Fibroblast of skin of right quadriceps (primary cell): Measurements from ENCODE around the gene PAX5.
"Not testable (repeated sequence)": the region's sequence is repeated elsewhere in the genome, so short reads cannot be mapped to it uniquely, and the experiment has no call there.

Experiments
- DNase-seq: peaks from one replicate; pipeline ENCODE4 v3.0.0-alpha.2; 2013

PAX5 gene

DNA sequence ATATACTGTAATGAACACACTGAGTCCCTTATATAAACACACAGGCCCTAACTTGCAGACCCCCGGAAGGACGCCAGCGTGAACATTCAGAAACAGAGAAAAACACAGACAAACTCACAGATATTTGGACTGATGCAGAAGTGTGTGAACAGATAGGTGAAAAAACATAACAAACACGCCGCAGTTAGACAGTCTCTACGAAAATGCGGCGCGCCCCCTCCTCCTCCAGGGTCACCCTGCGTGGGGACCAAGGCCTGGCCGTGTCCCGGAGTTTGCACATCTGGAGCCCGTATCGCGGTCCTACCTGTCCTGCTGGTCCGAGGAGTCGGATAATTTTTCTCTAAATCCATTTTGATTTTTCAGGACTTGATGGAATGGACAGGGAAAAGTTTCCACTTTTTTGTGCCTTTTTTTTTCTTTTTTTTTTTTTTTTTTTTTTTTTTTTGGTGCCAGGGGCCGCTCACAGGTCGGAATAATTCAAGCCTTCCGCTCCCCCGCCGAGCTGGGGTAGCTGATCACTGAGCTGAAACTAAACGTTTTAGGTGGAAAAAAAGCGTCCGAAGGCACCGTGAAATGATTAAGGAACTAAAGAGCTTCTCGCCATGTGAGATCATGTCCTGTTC lies at the start of gene PAX5:
PAX5 (minus strand) TSS at position 587 of the 623 bp plus-strand sequence; CDS start at position 350, 237 bp downstream.
- no peak for DNase-seq

DNA sequence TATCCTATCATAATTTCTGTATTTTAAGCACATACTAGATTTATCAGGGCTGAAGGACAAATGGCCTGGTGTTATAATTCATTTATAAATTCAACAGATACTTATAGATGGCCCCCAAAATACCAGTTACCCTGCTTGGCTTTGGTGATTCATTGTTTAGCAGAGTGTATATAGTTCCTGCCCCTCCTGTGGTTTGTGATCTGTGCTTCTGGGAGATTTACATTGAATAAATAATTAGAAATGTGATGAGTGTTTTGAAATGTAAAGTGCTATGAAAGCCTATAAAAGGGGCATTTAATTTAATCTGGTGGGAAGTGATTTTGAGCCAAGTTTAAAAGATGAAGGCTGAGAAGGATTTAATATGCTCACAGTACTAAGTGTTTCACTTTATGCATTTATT lies 49.6 kb upstream of the PAX5 start:
- no peak for DNase-seq

DNA sequence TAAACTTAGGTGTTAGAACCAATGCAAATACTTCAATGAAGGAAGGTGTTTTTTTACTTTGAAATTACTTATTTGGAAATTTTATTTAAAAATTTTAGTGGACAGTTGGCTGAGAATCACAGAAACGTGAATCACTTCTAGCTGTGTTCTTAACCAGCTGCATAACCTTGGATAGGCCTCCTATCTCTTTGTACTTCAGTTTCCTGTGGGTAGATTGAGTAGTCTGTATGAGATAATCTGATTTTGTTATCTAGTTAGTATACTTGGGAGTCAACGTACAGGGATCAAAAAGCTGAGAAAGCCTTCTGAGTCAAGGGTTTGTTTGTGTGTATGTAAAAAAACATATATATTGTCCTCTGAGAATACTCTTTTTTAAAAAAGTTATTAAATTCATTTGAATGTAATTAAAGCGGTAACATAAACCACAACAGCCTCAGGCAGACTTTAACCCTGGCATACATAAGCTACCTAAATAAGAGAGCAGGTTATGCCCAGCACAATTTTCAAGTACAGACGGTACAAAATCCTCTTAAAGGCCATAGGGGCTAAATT lies 48.2 kb upstream of the PAX5 start:
- no peak for DNase-seq

DNA sequence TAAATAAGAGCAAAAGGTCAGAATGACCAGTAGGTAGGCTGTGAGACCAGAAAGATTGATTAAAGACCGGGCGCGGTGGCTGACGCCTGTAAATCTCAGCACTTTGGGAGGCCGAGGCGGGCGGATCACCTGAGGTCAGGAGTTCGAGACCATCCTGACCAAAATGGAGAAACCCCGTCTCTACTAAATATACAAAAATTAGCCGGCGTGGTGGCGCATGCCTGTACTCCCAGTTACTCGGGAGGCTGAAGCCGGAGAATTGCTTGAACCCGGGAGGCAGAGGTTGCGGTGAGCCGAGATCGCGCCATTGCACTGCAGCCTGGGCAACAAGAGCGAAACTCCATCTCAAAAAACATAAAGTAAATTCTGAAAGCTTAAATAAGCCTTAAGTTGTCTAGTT lies 47.4 kb upstream of the PAX5 start:
- not testable (repeated sequence) for DNase-seq

DNA sequence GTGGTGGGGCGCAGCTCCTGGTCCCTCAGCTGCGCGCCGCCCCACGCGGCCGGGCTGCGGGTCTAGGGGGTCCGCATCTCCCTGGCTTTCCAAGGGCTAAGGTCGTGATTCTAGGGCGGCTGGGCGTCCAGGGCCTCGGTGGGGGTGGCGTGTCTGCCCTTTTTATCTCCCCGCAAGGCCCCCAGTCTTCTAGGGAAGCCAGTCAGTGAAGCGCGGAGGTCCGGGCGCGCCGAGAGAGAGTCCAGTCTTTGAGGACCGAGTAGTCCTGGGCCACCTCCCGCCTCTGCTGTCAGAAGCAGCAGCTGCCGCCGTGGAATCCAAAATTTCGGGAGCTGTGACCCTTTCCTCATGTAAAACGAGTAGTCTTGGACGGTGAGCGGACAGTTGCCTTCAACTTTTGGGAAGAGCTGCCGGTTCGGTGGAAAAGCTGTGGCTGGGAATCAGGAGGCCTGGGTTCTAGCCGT lies 46.1 kb upstream of the PAX5 start:
- DNase-seq = peak; percentile 15

DNA sequence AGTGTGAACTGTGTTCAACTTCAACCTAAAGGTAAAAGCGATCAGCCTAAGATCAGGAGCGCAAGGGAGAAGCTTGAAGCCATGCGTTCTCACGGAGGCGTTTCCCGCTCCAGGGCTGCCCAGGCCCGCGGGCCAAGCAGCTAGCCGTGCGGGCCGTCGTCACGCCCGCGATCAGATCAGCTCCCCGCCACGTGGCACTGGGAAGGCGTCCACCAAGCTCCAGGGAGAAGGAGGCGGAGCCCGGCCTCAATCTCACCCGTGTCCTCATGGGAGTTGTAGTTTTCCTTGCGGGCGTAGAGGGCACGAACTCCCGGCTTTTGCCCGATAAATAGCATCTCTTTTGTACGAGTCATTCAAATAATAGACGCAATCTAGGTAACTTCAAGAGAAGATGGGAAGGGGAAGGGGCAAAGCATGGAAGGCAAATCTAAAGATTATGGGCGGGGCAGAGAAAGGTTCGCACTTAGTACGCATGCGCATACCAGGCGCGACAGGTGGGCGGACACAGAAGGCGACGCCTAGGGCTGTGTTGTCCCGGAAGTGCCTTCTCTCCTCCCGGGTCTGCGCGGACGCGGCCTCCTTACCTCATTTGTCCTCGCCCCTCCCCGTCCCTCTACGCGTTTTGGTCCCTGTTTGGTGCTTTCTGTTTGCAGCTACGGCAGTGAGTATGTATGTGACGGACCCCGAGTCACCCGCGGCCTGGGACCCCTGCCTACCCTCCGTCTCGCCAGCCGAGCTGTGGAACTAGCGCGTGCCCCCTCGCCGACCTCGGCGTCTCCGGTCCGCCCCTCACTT lies 45.5 kb upstream of the PAX5 start:
- peak; percentile 92 for DNase-seq

DNA sequence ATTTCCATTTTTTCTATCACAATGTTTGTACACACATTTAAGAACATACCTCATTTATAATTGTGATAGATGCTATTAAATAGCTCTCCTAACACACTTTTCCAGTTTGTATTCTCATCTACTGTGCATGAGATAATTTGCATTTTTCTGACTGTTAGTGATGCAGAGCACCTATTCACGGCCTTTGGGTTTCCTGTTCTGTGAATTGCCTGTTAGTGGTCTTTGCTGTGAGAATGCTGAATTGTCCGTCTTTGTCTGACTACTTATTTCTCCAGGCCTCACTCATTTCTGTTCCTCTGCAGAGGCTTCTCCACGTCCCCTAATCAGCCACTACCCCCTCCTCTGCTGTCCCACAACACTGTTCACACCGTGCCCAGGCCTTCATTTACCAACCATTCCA lies 40.7 kb upstream of the PAX5 start:
- not testable (repeated sequence) for DNase-seq

DNA sequence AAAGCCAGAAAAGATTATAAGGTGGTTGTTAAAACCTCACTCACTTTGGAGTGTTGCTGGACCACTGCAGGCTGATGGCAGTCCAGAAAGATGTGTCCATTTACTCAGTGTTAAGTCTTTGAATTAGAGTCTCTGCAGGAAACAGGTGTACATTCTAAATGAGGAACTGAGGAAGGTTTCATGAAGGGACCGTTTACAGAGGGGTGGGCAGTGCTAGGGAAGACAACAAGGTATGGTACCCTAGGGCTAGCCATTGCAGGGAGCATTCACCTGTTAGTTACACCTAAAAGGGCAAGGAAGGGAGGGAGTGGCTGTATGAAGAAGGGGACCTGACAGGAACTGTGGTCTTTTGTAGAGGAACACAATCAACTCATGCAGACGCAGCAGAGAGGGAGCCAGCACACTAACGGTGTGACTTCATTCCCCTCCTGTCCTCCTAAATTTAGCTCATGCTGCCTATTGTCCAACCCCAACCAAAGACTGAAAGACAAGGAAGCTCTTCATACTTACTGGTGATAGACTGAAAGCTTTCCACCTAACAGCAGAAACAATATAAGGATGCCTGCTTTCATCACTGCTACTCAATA lies 32.2 kb upstream of the PAX5 start:
- no peak for DNase-seq

DNA sequence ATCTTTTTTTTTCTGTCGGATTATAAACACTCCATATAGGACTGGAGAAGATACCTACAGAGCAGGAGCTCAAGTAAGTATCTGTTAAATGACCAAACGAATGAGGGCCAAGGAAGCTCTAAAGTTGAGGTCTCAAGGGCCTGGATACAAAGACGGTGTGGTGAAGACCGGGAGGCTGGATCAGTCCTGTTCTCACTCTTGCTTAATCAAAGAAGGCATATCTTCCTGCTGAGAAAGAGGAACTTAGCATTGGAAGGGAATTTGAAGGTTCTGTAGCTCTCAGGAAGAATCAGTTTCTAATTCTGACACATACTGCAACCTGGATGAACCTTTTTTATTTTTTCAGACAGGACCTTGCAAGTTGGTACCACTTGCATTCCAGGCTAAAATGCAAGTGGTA lies 28.3 kb upstream of the PAX5 start:
- DNase-seq = no peak

DNA sequence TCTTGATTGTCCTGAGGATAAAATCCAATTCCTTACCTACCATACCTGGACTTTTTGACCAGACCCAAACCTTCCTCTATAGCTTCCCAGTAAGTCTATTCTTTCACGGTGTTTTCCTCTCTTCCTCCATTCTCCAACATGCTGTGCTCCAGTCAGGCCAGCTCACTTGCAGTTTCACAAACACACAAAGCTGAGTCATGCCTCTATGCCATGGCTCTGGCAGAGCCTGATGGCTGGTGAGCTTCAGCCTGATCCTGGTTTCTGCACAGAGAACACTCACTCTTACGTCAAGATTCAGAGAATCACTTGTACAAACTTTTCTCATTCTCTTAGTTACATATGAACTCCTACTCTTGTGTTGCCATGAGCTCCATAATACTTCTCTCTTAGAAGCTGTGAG lies 27.7 kb upstream of the PAX5 start:
- DNase-seq = no peak

DNA sequence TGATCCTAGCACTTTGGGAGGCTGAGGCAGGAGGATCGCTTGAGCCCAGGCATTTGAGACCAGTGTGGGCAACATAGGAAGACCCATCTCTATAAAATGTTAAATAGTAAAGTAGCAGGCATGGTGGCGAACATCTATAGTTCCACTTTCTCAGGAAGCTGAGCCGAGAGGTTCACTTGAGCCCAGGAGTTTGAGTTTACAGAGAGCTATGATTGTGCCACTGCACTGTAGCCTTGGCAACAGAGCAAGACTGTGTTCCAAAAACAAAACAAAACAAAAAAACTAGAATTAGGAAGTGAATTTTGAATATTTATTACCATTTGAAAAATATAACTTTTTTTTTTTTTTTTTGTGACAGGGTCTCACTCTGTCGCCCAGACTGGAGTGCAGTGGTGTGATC lies 26.8 kb upstream of the PAX5 start:
- DNase-seq = no peak

DNA sequence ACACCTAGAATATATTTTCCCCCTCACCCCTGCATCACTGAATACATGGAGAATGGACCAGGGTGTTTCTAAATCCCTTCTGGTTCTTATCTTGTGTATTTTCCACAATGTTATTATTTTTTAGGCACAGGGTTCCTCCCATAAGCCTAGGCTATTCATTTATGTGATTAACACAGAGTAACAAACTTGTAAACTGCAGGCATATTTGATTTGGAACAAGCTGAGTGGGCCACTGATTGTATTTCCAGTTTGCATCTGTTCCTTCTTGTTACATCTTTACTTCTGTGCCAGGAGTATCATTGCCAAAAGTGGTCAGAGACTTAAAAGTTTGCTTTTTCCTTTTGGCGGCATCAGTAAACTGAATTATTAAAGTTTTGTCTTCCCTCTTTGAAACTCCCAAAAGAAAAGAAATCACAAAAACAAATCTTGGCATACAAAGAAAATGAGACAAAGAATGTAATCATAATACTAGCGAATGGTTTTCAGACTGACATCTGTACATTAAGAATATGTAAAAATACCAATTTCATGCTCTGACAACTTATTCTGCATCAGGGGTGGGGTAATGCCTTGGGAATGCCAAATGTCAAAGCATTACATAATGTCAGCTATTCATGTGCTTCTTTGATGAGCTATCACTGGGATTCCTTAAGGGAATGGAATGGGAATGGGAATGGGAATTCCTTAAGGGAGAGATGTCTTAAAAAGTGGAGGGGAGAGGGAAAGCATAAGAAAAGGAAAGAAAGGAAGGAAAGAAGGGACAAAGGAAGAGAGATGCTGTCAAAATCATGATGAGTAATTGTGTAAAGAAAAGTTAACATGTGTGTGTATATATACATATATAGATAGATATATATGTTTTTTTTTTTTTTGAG lies 22.2 kb upstream of the PAX5 start:
- no peak for DNase-seq

DNA sequence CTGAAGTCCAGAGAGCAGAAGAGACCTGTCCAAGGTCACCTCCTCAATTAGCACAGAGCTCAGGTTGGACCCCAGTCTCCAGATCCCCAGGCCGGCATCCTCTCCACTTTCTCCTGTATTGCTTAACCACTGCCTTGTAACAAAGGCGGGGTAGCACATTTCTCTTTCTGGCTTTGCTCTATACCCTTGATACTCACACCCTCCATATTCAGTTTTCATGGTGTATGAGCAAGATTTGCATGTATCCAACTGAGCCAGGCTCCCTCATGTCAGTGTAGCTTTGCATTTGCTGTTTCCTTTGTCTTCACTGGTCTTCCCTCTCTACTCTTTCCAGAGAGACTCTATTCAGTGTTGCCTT lies 20.3 kb upstream of the PAX5 start:
- not testable (repeated sequence) for DNase-seq

DNA sequence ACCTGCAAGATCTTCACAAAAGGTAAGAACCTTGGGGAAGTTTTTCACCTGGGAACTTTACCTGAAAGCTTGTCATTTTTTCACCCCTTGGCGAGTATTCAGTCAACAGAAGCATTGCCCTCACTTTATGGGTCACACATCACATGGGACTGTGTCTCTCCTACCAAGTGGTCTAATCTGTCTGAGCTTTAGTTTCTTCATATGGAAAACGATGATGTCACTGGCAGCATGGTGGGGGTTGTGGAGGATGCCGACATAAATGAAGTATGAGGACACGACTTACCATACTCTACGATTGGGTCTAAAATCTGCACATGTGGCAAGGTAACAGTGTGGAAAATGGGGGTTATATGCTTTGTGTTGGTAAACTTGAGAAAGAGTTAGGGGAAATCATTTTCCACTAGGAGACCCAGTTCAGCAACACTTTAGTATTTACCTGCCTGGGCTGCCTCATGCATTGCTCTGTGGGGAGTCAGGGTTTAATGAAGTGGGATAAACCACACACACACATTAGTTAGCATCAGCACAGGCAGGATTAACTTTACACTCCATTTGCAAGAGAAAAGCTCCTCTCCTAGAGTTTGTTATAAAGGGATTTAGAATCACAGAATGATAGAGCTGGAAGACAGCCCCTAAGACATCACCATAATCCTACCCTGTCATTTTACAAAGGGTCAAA lies 19.8 kb upstream of the PAX5 start:
- no peak for DNase-seq

DNA sequence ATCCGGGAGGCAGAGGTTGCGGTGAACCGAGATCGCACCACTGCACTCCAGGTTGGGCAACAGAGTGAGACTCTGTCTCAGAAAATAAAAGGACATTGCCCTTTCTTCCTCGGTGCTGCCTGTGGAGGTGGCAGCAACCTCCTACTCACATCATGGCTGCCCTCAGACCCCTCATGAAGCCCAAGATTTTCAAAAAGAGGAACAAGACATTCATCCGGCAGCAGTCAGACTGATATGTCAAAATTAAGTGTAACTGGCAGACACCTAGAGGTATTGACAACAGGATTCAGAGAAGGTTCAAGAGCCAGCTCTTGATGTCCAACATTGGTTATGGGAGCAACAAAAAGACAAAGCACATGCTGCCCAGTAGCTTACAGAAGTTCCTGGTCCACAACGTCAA lies 12.6 kb upstream of the PAX5 start:
- no peak for DNase-seq

DNA sequence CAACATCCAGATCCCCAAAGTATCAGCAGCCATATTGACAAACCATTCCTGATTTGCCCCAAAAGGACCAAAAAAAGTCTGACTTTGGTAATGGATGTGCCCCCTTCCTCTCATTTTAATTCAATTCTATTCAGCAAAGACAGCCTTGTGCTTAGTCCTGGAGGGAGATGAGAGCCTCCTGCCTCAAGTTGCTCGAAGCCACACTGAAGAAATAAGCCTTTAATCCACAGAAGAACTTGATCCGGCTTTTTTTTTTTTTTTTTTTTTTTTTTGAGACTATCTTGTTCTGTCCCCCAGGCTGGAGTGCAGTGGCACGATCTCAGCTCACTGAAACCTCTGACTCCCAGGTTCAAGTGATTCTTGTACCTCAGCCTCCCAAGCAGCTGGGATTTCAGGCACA lies 8.4 kb upstream of the PAX5 start:
- no peak for DNase-seq

DNA sequence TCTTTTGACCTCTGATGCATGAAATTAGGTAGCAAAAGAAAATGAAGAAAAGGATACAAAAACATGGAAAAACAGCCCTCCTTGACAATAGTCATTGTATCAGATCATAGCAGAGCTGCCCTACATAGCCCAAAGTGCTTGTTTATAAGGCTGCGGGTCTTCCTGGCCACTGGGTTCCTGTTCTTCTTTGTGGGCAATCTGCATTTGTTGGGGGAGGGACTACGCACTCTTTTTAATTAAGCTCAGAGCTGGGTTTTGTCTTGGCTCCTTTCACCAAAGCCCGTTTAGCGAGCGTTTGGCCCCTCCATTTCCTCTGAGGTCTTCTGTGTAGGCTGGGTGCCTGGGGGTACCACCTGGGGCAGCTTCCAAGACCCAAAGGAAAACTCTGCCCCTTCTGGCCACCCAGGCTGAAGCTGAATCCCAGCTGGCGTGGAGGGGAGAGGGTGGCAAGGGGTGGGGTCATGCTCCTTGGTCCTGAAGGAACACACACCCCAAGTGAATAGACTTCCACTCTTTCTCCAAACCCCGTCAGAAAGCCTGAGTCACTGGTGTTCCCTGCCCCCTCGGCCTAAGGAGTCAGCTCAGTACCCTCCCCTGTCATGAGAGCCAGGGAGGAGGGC lies 6.5 kb upstream of the PAX5 start:
- no peak for DNase-seq

DNA sequence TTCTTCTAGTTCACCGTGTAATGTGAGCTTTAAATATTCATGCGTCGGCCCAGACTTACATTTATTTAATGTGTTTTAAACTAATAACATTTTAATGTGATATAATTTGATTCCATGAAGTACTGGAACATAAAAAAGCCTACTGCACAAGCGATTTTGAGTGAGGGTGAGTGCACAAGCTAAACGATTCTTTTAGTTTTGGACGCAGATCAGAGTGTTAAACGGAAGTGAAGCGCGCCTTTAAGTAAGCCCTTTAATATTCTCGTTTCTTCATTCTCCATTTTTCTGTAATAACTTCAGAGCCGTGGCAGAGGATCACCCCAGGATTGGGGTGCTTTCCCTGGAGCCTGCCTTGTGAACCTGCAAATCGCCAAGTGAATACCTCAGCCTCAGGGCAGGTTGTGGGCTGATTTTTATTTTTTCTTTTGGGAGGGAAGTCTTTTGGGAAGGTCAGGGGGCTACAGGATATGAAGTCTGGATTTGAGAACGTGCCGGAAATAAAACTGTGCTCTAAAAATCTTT lies 4.9 kb upstream of the PAX5 start:
- DNase-seq = no peak

DNA sequence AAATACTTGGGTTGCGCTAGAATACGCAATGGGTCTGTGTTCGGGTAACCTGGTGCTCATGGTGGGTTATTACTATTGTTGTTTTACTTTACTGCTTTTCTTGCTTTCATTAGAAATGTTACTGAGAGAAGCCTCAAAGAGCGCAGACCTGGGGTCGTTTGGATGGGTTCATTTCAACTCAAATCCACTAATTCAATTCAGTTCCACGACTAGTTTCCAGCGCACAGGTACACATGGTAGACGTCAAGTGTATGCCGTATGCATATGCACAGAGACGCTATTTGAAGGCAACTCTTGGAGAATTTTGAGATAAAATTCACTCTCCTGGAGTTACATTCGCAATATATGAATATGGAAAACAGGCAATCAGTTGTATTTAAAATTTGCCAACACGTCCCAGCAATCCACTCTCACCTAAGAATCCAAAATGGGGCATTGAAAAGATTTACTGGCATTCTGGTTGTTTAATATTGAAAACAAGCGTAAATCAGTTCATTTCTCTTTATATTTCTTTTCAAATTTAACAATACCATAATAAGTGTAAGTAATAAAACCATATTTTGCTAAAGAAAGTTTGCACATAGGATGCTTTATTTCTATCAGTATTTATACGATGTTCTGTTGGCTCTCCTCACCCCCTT lies 4.4 kb upstream of the PAX5 start:
- no peak for DNase-seq

DNA sequence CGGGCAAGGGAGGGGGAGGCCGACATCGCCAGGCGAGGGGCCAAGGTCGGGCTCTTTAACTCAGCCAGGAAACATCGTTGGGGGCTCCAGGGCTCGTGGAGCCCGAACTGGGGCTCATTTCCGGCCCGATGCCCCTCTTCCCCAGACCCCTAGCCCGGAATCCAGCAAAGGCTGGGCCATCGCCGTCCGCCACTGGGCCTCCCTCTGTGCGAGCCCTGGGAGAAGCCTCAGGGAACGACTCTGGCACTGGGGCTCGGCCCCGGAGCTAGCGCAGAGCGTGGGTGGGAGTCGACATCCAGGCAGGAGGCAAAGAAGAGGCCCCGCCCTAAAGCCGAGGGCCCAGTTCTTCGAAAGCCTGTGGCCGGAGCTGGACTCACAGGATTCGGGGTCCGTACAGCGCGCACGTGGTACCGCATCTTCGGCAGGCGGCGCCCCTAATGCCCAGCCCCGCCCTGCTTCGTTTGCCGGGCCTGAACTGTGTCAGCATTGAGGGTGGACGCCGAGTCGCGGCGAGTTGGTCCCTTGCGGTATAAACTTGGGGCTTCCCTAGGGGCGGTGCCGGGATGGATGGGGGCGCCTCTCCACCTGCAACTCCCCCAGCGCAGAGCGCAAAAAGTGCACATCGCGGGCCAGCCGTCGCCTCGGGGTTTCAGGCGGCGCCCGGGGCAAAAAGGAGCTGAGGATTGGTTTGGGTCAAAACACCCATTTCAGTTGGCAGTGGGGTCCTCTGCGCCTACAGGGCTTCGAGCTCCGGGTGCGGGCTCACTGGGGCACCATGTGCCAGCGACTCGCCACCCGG lies 3.6 kb upstream of the PAX5 start:
- no peak for DNase-seq
